H9 (cell line): ENCODE data around the gene TM4SF20. TPM values are rescaled to one million over a fixed set of nuclear protein-coding genes. Genes with fewer than 3 reads are reported as not detected.

ENCODE experiments used
- DNase-seq: peaks from one replicate; pipeline ENCODE4 v3.0.0-alpha.2; 2017
- H2AFZ ChIP-seq: one replicate; pipeline ENCODE4 v1.6.1; 2013; ENCODE audit warnings: mild to moderate bottlenecking, low read length, control low read depth, moderate library complexity
- H2AK5ac ChIP-seq: 2 replicates; pipeline ENCODE4 v1.6.1; 2013; ENCODE audit warnings: low read length, control low read depth, mixed read lengths; ENCODE audit not compliant: insufficient read length
- H2BK120ac ChIP-seq: one replicate; pipeline ENCODE4 v1.6.1; 2013; ENCODE audit warnings: low read depth, mild to moderate bottlenecking, low read length, control low read depth, inconsistent platforms; ENCODE audit not compliant: poor library complexity, severe bottlenecking
- H2BK12ac ChIP-seq: 2 replicates; pipeline ENCODE4 v1.6.1; 2013; ENCODE audit warnings: low read length, control low read depth, mixed read lengths, low read depth; ENCODE audit not compliant: insufficient read length
- H2BK15ac ChIP-seq: 2 replicates; pipeline ENCODE4 v1.6.1; 2013; ENCODE audit warnings: low read depth, low read length, control low read depth
- H2BK20ac ChIP-seq: one replicate; pipeline ENCODE4 v1.6.1; 2013; ENCODE audit warnings: low read depth, mild to moderate bottlenecking, low read length, control low read depth, inconsistent platforms; ENCODE audit not compliant: poor library complexity, severe bottlenecking
- H2BK5ac ChIP-seq: 2 replicates; pipeline ENCODE4 v1.6.1; 2013; ENCODE audit warnings: low read length, control low read depth, mixed read lengths; ENCODE audit not compliant: insufficient read length
- H3K14ac ChIP-seq: 2 replicates; pipeline ENCODE4 v1.6.1; 2013; ENCODE audit warnings: low read length, control low read depth; ENCODE audit not compliant: insufficient read depth
- H3K18ac ChIP-seq: 2 replicates; pipeline ENCODE4 v1.6.1; 2013; ENCODE audit warnings: low read depth, mild to moderate bottlenecking, mixed read lengths, low read length, control low read depth; ENCODE audit not compliant: insufficient read length
- H3K23ac ChIP-seq: 2 replicates; pipeline ENCODE4 v1.6.1; 2013; ENCODE audit warnings: low read length, control low read depth, mixed read lengths, low read depth; ENCODE audit not compliant: insufficient read length
- H3K23me2 ChIP-seq: 2 replicates; pipeline ENCODE4 v1.6.1; 2013; ENCODE audit warnings: low read depth, mild to moderate bottlenecking, mixed read lengths, low read length, control low read depth; ENCODE audit not compliant: insufficient read length, poor library complexity, severe bottlenecking
- H3K27ac ChIP-seq: 2 replicates; pipeline ENCODE4 v1.5.1; 2013; ENCODE audit warnings: low read length, control low read depth, mixed read lengths, low read depth; ENCODE audit not compliant: insufficient read length
- H3K27me3 ChIP-seq: 2 replicates; pipeline ENCODE4 v1.6.1; 2013; ENCODE audit warnings: low read length, control low read depth, inconsistent platforms; ENCODE audit not compliant: insufficient read depth
- H3K4ac ChIP-seq: 2 replicates; pipeline ENCODE4 v1.6.1; 2013; ENCODE audit warnings: low read depth, mild to moderate bottlenecking, control low read depth, inconsistent platforms, low read length, moderate library complexity
- H3K4me1 ChIP-seq: 2 replicates; pipeline ENCODE4 v1.6.1; 2013; ENCODE audit warnings: low read length, control low read depth, inconsistent platforms; ENCODE audit not compliant: insufficient read depth
- H3K4me2 ChIP-seq: 2 replicates; pipeline ENCODE4 v1.6.1; 2013; ENCODE audit warnings: low read length, control low read depth, mixed read lengths; ENCODE audit not compliant: insufficient read length, insufficient read depth
- H3K56ac ChIP-seq: 2 replicates; pipeline ENCODE4 v1.6.1; 2013; ENCODE audit warnings: low read depth, mild to moderate bottlenecking, mixed read lengths, low read length, control low read depth; ENCODE audit not compliant: insufficient read length
- H3K79me1 ChIP-seq: 2 replicates; pipeline ENCODE4 v1.6.1; 2013; ENCODE audit warnings: low read depth, mild to moderate bottlenecking, moderate library complexity, low read length, control low read depth, inconsistent platforms; ENCODE audit not compliant: insufficient read depth, poor library complexity, severe bottlenecking
- H3K79me2 ChIP-seq: 2 replicates; pipeline ENCODE4 v1.6.1; 2013; ENCODE audit warnings: low read length, control low read depth, inconsistent platforms; ENCODE audit not compliant: insufficient read depth
- H3K9ac ChIP-seq: 2 replicates; pipeline ENCODE4 v1.6.1; 2013; ENCODE audit warnings: low read length, control low read depth, mixed read lengths; ENCODE audit not compliant: insufficient read length; ENCODE audit errors: extremely low read depth
- H3K9me3 ChIP-seq: one replicate; pipeline ENCODE4 v1.6.1; 2013; ENCODE audit warnings: low read depth, low read length, inconsistent platforms; ENCODE audit not compliant: control insufficient read depth
- H3T11ph ChIP-seq: one replicate; pipeline ENCODE4 v1.6.1; 2013; ENCODE audit warnings: mild to moderate bottlenecking, low read length, control low read depth, inconsistent platforms
- H4K20me1 ChIP-seq: one replicate; pipeline ENCODE4 v1.6.1; 2013; ENCODE audit not compliant: control insufficient read depth, insufficient read length, insufficient read depth
- H4K5ac ChIP-seq: 2 replicates; pipeline ENCODE4 v1.6.1; 2013; ENCODE audit warnings: low read depth, mild to moderate bottlenecking, mixed read lengths, low read length, control low read depth; ENCODE audit not compliant: insufficient read length
- H4K8ac ChIP-seq: replicated peaks from 2 replicates; pipeline ENCODE4 v1.6.1; 2013; ENCODE audit warnings: low read length, control low read depth, mixed read lengths, low read depth; ENCODE audit not compliant: insufficient read length
- H4K91ac ChIP-seq: 2 replicates; pipeline ENCODE4 v1.6.1; 2013; ENCODE audit warnings: low read depth, mild to moderate bottlenecking, moderate library complexity, mixed read lengths, low read length, control low read depth; ENCODE audit not compliant: insufficient read length
- H3K27ac Mint-ChIP-seq, 3 experiments: 2 replicates in 2 of 3; 3 replicates in 1 of 3; pipeline ENCODE4 v1.8.0; 2020 to 2021; ENCODE audit warnings: mixed read lengths in 3 of 3, mild to moderate bottlenecking in 1 of 3, moderate library complexity in 1 of 3
- H3K27me3 Mint-ChIP-seq: 2 replicates; pipeline ENCODE4 v1.8.0; 2021; ENCODE audit warnings: low read depth, mild to moderate bottlenecking, moderate library complexity, mixed read lengths
- H3K36me3 Mint-ChIP-seq, 3 experiments: 2 replicates in 2 of 3; 3 replicates in 1 of 3; pipeline ENCODE4 v1.8.0; 2020 to 2021; ENCODE audit warnings: low read depth in 3 of 3, mixed read lengths in 3 of 3; ENCODE audit not compliant: insufficient read depth in 1 of 3
- H3K4me1 Mint-ChIP-seq, 2 experiments: 2 replicates each; pipeline ENCODE4 v1.8.0; 2020; ENCODE audit warnings: mixed read lengths in 2 of 2
- H3K4me3 Mint-ChIP-seq, 2 experiments: 2 replicates in 1 of 2; 3 replicates in 1 of 2; pipeline ENCODE4 v1.8.0; 2020 to 2021; ENCODE audit warnings: mild to moderate bottlenecking in 2 of 2, mixed read lengths in 2 of 2, moderate library complexity in 1 of 2
- H3K9me3 Mint-ChIP-seq, 2 experiments: 2 replicates in 1 of 2; 3 replicates in 1 of 2; pipeline ENCODE4 v1.8.0; 2020; ENCODE audit warnings: mild to moderate bottlenecking in 2 of 2, mixed read lengths in 2 of 2, moderate library complexity in 1 of 2
- whole genome bisulfite sequencing: extraction: QIAGEN DNeasy Blood & Tissue Kit; methylation state at CpG from one replicate; pipeline ENCODE4 v1.1.7; 2013; ENCODE audit warnings: missing lambda C conversion rate, low lambda C conversion rate, mixed read lengths; ENCODE audit not compliant: insufficient read length; ENCODE audit errors: extremely low coverage; 5-methylcytosine and 5-hydroxymethylcytosine counted together
- total RNA-seq: library from RNA; stranded (reverse); gene quantifications from 2 replicates; pipeline ENCODE4 v1.2.1, GENCODE V29; 2021
- TF ChIP-seq, protein P1 (sequence below): fragments of 200-600 bp; sonication (generic); conservative IDR thresholded peaks from 3 replicates; pipeline ENCODE4 v1.8.0; 2021; ENCODE audit warnings: antibody characterized with exemption, mild to moderate bottlenecking

Gene TM4SF20
- total RNA-seq, 1 experiment from 2014 or later = not detected

DNA sequence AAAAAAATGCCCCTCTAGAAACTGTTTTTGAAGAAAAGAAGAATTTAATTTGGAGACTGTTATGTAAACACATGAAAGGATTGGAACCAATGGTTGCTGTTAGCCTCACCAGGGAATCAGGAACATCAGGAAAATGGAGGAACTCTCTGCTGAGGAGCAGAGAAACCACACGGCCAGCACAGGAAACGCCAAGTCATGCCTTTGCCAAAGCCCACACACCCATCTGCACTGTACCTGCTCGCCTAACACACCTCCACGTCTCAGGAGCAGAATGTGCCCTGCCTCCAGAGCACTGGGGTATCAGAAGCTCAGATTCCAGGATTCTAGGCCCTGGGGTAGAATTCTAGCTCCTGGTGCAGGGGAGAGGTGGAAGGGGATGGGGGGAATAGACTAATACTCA is 18.5 kb upstream of the TM4SF20 start:
- Histone ChIP-seq H3K14ac (no peak overlapping the region), H3K9me3 (no peaks in the 10 kb centered on the region), H3K23ac (no peak overlapping the region), H3K4me2 (no peak overlapping the region), H2BK12ac (no peak overlapping the region), H4K20me1 (no peaks in the 10 kb centered on the region), H4K8ac (no peak overlapping the region), H2BK15ac (no peak overlapping the region), H2BK20ac (no peak overlapping the region), H3K27me3 (no peaks in the 10 kb centered on the region), H3K27ac (no peak overlapping the region), H2BK5ac (peak overlapping the region; percentile 61), H3K56ac (no peak overlapping the region), H4K5ac (no peak overlapping the region), H2AK5ac (no peak overlapping the region), H3K18ac (no peak overlapping the region), H3T11ph (no peak overlapping the region), H2AFZ (no peak overlapping the region), H3K4ac (no peak overlapping the region), H3K4me1 (no peaks in the 10 kb centered on the region; the same call in 1 of the 2 replicates), H3K9ac (no peak overlapping the region), H3K23me2 (no peaks in the 10 kb centered on the region), H3K79me1 (no peaks in the 10 kb centered on the region), H2BK120ac (no peak overlapping the region), H4K91ac (no peak overlapping the region), H3K79me2 (no peaks in the 10 kb centered on the region)
- H3K4me1 Mint-ChIP-seq = peaks cover 5 to 13% of the 10 kb centered on the region in 2 experiments
- H3K36me3 Mint-ChIP-seq = no peaks in the 10 kb centered on the region
- no peak overlapping the region; a peak in 1 of 7 replicates for H3K27ac Mint-ChIP-seq
- DNase-seq = no peak
- H3K27me3 Mint-ChIP-seq = no peaks in the 10 kb centered on the region
- TF ChIP-seq, protein P1, sequence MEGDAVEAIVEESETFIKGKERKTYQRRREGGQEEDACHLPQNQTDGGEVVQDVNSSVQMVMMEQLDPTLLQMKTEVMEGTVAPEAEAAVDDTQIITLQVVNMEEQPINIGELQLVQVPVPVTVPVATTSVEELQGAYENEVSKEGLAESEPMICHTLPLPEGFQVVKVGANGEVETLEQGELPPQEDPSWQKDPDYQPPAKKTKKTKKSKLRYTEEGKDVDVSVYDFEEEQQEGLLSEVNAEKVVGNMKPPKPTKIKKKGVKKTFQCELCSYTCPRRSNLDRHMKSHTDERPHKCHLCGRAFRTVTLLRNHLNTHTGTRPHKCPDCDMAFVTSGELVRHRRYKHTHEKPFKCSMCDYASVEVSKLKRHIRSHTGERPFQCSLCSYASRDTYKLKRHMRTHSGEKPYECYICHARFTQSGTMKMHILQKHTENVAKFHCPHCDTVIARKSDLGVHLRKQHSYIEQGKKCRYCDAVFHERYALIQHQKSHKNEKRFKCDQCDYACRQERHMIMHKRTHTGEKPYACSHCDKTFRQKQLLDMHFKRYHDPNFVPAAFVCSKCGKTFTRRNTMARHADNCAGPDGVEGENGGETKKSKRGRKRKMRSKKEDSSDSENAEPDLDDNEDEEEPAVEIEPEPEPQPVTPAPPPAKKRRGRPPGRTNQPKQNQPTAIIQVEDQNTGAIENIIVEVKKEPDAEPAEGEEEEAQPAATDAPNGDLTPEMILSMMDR = no peak
- no peaks in the 10 kb centered on the region for H3K9me3 Mint-ChIP-seq
- WGBS = no CpG with 5 or more reads among the region's 4 CpGs
- no peak overlapping the region for H3K4me3 Mint-ChIP-seq
